ENCODE measurements around the gene HERPUD2. TPM values are rescaled to one million over a fixed set of nuclear protein-coding genes. Genes with fewer than 3 reads are reported as not detected.
A peak's percentile ranks its signal among the peaks of the same experiment; 100 is the strongest.
"Not testable (repeated sequence)": the region's sequence is repeated elsewhere in the genome, so short reads cannot be mapped to it uniquely, and the experiment has no call there.

The HERPUD2 gene
- polyA plus RNA-seq, 1 experiment = 53.0 TPM

DNA sequence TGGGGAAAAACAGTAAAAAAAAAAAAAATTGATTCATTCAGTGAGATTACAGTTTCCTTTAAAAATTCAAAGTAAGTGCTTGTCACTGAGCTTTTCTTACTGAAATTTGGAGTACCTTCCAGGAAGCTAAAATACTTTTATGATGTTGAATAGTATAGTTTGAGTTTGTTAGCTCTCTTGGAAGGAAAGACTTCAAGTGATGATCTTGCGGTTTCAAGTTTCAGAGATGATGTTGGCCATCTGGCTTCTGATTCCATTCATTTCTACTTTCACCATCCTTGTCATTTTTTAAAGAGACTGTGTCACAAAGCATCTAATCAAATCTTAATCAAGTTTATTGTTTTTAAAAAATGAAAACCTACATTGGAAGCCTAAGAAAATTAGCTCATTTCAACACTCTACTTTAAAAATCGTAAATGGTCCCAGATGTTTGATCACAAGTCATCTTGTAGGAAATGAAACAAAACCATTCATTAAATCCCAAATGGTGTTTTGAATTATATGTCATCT, 4.9 kb upstream of the HERPUD2 start:
- ChIA-PET POLR2A (interaction anchor here (0.6 kb wide), 2 partner anchors 11 to 516 kb away, joined by 4 to 6 read pairs; no protein-coding TSS in a partner anchor), CTCF (interaction anchor here (0.6 to 1.5 kb wide), 6 partner anchors 9 to 269 kb away, joined by 3 to 6 read pairs (median 4); no protein-coding TSS in a partner anchor)
- TF ChIP-seq, protein P1, sequence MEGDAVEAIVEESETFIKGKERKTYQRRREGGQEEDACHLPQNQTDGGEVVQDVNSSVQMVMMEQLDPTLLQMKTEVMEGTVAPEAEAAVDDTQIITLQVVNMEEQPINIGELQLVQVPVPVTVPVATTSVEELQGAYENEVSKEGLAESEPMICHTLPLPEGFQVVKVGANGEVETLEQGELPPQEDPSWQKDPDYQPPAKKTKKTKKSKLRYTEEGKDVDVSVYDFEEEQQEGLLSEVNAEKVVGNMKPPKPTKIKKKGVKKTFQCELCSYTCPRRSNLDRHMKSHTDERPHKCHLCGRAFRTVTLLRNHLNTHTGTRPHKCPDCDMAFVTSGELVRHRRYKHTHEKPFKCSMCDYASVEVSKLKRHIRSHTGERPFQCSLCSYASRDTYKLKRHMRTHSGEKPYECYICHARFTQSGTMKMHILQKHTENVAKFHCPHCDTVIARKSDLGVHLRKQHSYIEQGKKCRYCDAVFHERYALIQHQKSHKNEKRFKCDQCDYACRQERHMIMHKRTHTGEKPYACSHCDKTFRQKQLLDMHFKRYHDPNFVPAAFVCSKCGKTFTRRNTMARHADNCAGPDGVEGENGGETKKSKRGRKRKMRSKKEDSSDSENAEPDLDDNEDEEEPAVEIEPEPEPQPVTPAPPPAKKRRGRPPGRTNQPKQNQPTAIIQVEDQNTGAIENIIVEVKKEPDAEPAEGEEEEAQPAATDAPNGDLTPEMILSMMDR (IDR thresholded peaks at IDR 0.05; ENCODE audit: insufficient read depth, low read depth, low read length) = no peak
- H3K27me3 ChIP-seq (ENCODE audit: control insufficient read depth, insufficient read depth, low read length) = no peaks in the 10 kb centered on the region
- no peaks in the 10 kb centered on the region for H3K36me3 ChIP-seq (ENCODE audit: control insufficient read depth, insufficient read depth, low read length)
- peak; percentile 19 for DNase-seq (ENCODE audit: low read depth)
- H3K4me3 ChIP-seq (ENCODE audit: low read depth, low read length) = no peak overlapping the region

DNA sequence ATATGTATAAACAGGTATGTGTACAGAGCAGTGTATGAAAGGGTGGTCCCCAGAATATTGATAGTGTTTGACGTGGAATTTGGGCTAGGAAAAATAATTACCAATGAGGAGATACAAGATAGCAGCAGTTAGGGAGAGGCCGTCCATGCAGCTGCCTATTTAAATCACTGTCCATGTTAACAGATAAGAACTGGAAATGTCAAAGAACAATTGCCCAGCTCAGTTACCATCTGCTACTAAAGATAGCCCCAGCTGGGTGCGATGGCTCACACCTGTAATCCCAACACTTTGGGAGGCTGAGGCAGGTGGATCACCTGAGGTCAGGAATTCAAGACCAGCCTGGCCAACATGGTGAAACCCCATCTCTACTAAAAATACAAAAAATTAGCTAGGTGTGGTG, 3.4 kb upstream of the HERPUD2 start:
- POLR2A ChIA-PET; H3K4me3 ChIP-seq (ENCODE audit: low read depth, low read length); H3K27me3 ChIP-seq (ENCODE audit: control insufficient read depth, insufficient read depth, low read length); H3K36me3 ChIP-seq (ENCODE audit: control insufficient read depth, insufficient read depth, low read length); DNase-seq (ENCODE audit: low read depth): not testable (repeated sequence)
- CTCF ChIA-PET = interaction anchor here (1.0 to 2.4 kb wide), 4 partner anchors 8 to 278 kb away, joined by 5 to 9 read pairs (median 6); no protein-coding TSS in a partner anchor

DNA sequence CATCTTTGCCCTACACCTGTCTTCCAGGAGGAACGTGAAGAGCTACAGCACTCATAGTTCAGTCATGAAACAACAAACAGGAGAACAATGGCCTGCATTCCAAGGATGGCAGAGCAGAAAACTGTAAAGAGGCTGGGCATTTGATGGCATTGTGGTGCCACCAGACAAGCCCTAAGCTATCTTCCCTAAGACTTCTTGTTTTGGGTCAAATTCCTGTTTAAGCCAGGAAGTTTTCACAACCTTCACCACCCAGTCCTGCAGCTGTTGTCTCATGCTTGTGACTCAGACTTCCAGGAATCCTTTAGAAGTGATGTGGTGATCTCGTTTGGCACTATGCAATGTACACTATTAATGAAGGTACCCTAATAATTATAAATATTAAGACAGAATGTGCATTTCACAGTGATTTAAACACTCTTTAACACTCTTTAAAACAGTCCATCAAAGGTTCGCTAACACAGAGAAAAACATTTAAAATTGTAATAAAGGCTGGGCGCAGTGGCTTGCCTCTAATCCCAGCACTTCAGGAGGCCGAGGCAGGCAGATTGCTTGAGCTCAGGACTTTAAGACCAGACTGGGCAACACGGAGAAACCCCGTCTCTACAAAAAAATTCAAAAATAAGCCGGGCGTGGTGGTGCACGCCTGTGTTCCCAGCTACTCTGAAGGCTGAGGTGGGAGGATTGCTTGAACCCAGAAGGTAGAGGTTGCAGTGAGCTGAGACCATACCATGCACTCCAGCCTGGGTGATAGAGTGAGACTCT, 2.7 kb upstream of the HERPUD2 start:
- Histone ChIP-seq H3K27me3 (ENCODE audit: control insufficient read depth, insufficient read depth, low read length) (no peaks in the 10 kb centered on the region), H3K4me3 (ENCODE audit: low read depth, low read length) (no peak overlapping the region), H3K36me3 (ENCODE audit: control insufficient read depth, insufficient read depth, low read length) (no peaks in the 10 kb centered on the region)
- TF ChIP-seq, protein P1 (IDR thresholded peaks at IDR 0.05; ENCODE audit: insufficient read depth, low read depth, low read length) = no peak
- POLR2A ChIA-PET = no interaction called here
- CTCF ChIA-PET = interaction anchor here (1.2 to 2.4 kb wide), 5 partner anchors 9 to 219 kb away, joined by 3 to 9 read pairs (median 6); no protein-coding TSS in a partner anchor
- peak; percentile 23 for DNase-seq (ENCODE audit: low read depth)

DNA sequence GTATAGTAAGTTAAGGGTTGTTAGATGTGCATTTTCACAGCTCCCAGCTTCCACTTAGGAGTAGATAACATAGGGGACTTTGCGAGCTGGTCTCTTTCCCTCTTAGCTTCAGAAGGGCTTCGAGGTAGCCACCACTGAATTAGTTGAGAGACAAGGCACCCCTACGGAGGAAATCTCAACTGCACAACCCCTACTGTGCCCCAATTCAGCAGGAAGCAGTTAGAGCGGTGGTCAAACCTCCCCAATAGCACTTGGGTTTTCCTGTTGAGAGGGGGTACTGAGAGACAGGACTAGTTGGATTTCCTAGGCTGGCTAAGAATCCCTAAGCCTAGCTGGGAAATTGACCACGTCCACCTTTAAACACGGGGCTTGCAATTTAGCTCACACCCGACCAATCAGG, 1.1 kb upstream of the HERPUD2 start:
- DNase-seq (ENCODE audit: low read depth) = no peak
- POLR2A ChIA-PET = no interaction called here
- TF ChIP-seq, protein P1 (IDR thresholded peaks at IDR 0.05; ENCODE audit: insufficient read depth, low read depth, low read length) = no peak
- no peaks in the 10 kb centered on the region for H3K27me3 ChIP-seq (ENCODE audit: control insufficient read depth, insufficient read depth, low read length)
- peak overlapping the region; percentile 89 for H3K4me3 ChIP-seq (ENCODE audit: low read depth, low read length)
- no peaks in the 10 kb centered on the region for H3K36me3 ChIP-seq (ENCODE audit: control insufficient read depth, insufficient read depth, low read length)
- CTCF ChIA-PET = interaction anchor here (0.6 to 2.8 kb wide), 5 partner anchors 16 to 216 kb away, joined by 3 to 7 read pairs (median 4); no protein-coding TSS in a partner anchor

DNA sequence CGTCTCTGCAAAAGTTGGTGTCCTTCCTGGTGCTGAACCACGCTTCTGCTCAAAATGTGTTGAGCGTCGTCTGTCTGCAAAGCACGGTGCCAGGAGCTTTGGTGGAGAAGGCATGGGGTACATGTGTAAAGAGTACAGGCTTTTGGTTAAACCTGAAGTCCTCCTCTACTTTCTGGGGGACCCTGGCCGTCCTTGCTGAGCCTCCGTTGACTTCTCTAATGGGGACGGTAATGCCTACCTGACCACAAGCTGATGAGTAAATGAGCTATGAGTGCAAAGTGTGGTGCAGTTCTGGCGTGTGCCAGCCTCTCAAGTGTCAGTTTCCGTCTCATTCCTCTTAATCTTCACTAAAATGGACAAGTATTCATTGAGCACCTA, 527 bp upstream of the HERPUD2 start:
- CTCF ChIA-PET = interaction anchor here (0.9 to 2.8 kb wide), 4 partner anchors 17 to 214 kb away, joined by 3 to 7 read pairs (median 4); no protein-coding TSS in a partner anchor

More for the DNA sequence above, 527 bp upstream of the HERPUD2 start:
- H3K4me3 ChIP-seq (ENCODE audit: low read depth, low read length) = peak overlapping the region; percentile 89
- H3K27me3 ChIP-seq (ENCODE audit: control insufficient read depth, insufficient read depth, low read length) = no peaks in the 10 kb centered on the region
- no peak for DNase-seq (ENCODE audit: low read depth)
- TF ChIP-seq, protein P1 (IDR thresholded peaks at IDR 0.05; ENCODE audit: insufficient read depth, low read depth, low read length) = no peak
- H3K36me3 ChIP-seq (ENCODE audit: control insufficient read depth, insufficient read depth, low read length) = no peaks in the 10 kb centered on the region
- POLR2A ChIA-PET = no interaction called here
